ENCODE results near the gene RAD51B.

Gene RAD51B

DNA sequence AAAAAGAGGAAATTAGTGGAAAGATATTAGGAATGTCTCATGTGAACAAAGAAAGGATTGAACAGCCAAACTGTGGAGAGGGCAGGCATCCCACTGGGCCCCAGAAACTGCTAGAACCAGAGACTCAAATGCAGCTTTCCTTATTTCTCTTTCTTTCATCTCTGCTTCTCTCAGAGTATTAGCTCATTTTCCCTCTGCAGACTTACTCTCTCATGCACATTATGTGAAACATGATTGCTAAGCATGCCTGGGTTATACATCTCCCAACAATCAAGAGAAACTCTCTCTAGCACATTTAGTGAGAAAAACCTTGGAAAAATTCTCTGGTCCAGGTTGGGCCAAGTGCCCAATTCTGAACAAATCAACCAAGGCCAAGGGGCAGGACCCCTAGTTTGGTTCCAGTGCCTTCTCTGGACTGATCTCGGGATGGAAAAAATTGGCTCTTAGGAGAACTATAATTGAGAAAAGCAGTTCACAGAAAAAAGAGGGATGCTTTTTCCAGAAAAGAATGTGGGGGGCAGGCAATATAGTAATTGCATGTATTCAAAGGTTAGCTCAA lies 313.1 kb downstream of the RAD51B start:
- no peak overlapping the region for H3K27ac ChIP-seq
- no peak for DNase-seq (ENCODE audit: low read depth, low spot score)

GRCh38 chr14:68133856-68134255 lies 314.3 kb downstream of the RAD51B start:
- DNase-seq (ENCODE audit: low read depth, low spot score): no peak

GRCh38 chr14:68135028-68135427 lies 315.4 kb downstream of the RAD51B start:
- H3K27ac ChIP-seq: peak overlapping the region; percentile 77
- no peak for DNase-seq (ENCODE audit: low read depth, low spot score)

More at GRCh38 chr14:68133856-68134255, 314.3 kb downstream of the RAD51B start:
- H3K27ac ChIP-seq: no peak overlapping the region

DNA sequence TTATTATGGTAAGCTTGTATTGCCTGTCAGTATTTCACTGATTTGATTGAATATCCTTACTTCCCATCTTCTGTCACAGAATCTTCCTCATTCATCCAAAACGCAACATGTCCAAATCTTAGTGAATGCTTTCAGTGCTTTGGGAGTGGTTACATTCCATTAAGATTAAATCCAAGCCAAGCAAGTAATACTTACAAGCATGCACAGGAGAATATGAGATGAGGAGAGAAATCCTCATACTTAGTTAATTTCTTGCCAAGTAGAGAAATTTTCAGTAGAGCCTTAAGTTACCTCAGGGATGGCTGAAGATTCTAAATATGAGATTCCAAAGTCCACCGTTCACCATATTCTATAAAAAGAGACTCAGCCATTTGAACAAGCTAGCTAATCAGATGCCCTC lies 316.0 kb downstream of the RAD51B start:
- no peak for DNase-seq (ENCODE audit: low read depth, low spot score)
- peak overlapping the region; percentile 77 for H3K27ac ChIP-seq

DNA sequence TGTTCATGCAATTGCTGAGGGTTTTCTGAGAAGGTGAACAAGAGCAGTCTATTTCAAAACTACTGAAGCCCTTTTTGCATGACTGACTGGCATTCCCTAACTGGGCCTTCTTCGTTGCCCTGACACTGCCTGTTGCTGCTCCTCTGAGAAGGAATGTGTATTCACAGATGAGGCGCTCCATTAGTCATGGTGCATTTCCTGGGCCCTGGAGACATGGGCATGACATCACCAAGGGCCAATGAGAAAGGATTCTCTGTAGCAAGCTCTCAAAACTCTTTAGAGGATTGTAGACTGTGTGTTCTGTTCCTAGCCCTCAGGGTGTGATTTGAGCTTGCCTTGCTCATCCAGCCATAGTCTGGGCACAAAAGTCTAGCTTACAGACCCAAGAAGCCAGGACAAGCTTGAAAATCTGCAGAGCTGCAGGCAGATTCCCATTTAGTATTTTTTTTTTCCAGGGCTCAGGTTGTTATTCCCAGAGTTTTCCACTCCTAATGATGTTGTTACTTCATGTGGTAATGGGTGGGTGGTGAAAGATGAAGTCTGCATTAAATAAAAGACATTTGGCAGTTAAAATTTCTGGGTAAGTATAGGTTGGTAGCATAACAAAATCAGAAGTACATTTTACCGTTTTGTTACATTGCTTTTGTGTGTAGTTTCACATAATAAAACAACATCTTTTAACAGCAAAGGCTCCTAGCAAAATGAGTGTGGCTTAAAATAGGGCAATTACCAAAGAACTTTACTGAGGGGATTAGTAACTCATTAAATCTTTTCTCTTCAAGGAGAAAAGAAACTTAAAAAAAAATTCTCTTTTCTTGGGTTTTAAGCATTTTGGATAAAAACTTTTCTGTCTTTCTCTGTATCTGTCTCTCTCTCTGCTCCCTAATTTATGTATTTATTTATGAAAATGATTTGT lies 318.4 kb downstream of the RAD51B start:
- peak overlapping the region; percentile 91 for H3K27ac ChIP-seq
- peak; percentile 98 for DNase-seq (ENCODE audit: low read depth, low spot score)

DNA sequence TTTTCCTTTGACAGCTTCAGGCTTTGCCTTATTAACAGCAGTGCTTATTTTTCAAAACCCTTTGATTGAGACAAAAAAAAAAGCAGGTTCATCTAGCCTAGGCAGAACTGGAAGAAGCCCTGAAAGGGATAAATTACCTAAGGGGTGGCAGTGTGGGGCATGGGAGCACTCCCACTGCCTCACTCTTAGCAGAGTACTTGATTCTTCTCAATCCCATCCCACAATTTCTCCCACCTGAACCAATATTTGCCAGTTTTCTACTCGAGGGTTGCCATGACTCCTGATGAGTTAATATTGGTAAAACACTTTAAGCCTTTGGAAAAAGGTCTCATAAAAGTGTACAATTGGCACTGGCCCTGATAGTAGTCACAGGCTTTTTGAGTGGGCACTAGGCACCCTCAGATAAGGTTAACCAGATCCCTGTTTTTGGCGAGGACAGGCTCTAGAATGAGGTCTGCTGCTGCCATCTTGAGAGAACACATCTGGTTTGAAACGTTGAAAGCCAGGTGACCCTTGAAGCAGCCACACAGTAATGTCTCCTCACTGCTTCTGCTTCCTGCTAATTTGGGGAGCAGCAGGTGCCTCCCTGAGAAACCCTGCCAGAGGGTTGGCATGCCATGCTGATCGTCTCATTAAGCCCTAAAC lies 320.0 kb downstream of the RAD51B start:
- DNase-seq (ENCODE audit: low read depth, low spot score): no peak
- H3K27ac ChIP-seq: peak overlapping the region; percentile 91

DNA sequence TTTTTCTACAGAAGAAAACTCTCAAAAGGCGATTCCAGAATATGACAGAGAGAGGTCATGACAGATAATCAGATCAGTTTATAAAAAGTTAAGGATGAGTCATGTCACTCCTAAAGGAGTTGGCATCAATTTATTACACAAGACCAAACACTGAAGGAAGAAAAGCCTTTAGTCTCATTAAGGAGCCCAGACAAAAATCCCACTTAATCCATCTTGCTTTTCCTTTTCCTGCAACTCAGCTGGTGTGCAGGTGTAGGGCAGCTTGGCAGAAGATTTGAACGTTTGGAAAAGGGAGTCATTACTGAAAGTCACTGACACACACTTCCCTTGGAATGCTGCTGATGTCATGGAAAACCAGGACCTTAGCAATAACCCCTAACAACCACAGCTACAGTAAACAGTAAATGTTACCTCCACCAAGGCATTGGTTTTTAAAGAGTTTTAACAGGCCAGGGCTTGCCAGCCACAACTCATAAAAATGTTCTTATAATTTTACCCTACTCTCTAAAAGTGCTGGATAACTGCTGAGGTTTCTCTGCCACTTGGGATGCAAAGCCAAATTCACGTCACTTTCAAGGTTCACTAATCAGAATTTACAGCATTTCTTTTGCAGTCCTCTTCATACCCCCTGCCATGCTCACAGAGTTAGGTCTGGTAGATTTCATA lies 320.6 kb downstream of the RAD51B start:
- H3K27ac ChIP-seq: peak overlapping the region; percentile 91
- DNase-seq (ENCODE audit: low read depth, low spot score): peak; percentile 97

GRCh38 chr14:68140806-68141205 lies 321.2 kb downstream of the RAD51B start:
- DNase-seq (ENCODE audit: low read depth, low spot score): no peak
- peak overlapping the region; percentile 91 for H3K27ac ChIP-seq

GRCh38 chr14:68141281-68142088 lies 321.9 kb downstream of the RAD51B start:
- DNase-seq (ENCODE audit: low read depth, low spot score): no peak

DNA sequence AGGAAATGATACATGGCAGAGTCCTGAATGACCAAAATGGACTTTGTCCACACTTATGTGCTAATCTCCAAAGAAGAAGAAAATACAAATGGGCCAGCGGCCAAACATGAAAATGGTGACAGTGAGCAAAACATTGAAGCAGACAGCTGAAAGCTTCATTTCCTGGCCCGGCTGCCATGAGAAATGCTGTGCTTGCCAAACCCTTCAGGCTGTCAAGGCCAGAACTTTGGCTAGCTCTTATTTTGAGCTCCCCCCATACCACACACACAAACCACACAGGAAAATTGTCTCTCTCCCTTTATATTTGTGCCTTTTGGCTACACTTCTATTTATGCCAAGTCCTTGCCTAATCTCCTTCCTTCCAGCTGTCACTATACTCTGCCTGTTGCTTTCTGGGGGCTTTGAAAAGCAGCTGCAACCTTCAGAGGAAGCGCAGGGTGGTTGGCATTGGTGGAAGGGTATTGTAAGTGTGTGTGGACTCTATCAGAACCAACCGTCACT lies 323.8 kb downstream of the RAD51B start:
- H3K27ac ChIP-seq: peak overlapping the region; percentile 91
- DNase-seq (ENCODE audit: low read depth, low spot score): no peak

More at GRCh38 chr14:68141281-68142088, 321.9 kb downstream of the RAD51B start:
- peak overlapping the region; percentile 91 for H3K27ac ChIP-seq

- DNase-seq (ENCODE audit: low read depth, low spot score): no peak
- peak overlapping the region; percentile 91 for H3K27ac ChIP-seq
These were observed 324.6 kb downstream of the RAD51B start for GRCh38 chr14:68144051-68144681.

DNA sequence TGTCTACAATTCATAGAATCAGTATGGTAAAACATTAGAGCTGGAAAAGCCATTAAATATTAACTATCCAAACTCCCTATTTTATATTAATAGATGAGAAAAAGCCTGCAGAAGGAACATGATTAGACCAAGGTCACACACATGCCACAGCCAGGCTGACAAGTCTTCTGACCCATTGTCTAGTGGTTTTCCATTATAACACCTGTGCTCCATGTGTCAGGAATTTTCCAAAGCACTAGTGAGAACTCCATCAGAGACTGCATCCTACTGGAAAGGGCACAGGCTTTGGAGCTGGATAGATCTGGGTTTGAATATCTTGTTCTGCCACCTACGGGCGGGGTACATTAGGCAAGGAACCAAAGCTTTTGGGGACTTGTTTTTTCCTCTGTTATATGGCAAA lies 325.5 kb downstream of the RAD51B start:
- peak overlapping the region; percentile 91 for H3K27ac ChIP-seq
- no peak for DNase-seq (ENCODE audit: low read depth, low spot score)

GRCh38 chr14:68145539-68145938 lies 326.0 kb downstream of the RAD51B start:
- peak overlapping the region; percentile 91 for H3K27ac ChIP-seq
- DNase-seq (ENCODE audit: low read depth, low spot score): no peak

GRCh38 chr14:68146818-68147217 lies 327.2 kb downstream of the RAD51B start:
- no peak for DNase-seq (ENCODE audit: low read depth, low spot score)
- H3K27ac ChIP-seq: peak overlapping the region; percentile 91

GRCh38 chr14:68147303-68147702 lies 327.7 kb downstream of the RAD51B start:
- peak overlapping the region; percentile 91 for H3K27ac ChIP-seq
- no peak for DNase-seq (ENCODE audit: low read depth, low spot score)

GRCh38 chr14:68148276-68148675 lies 328.7 kb downstream of the RAD51B start:
- H3K27ac ChIP-seq: peak overlapping the region; percentile 91
- DNase-seq (ENCODE audit: low read depth, low spot score): no peak

GRCh38 chr14:68148763-68149162 lies 329.2 kb downstream of the RAD51B start:
- no peak for DNase-seq (ENCODE audit: low read depth, low spot score)
- peak overlapping the region; percentile 91 for H3K27ac ChIP-seq

GRCh38 chr14:68153275-68153674 lies 333.7 kb downstream of the RAD51B start:
- DNase-seq (ENCODE audit: low read depth, low spot score): no peak
- H3K27ac ChIP-seq: no peak overlapping the region

DNA sequence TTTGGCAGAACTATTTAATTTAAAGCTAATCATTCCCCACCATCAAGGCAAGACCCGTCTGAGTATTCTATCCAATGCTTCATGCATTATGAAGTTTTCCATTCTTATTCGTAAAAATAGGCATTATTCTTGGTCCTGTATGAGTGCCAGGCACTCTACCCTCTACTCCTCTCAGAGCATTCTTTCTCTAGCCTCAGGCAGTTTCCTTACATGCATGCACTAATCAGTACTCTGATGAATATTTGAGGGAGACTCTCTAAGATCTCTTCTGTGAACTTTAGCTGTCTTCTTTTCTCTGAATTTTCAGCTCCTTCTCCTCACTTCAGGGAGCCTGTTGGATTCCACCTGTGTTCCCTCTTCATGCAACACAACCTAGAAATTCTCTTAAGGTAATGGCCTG lies 334.7 kb downstream of the RAD51B start:
- DNase-seq (ENCODE audit: low read depth, low spot score): no peak
- H3K27ac ChIP-seq: no peak overlapping the region

Measured in epithelial cell of prostate (primary cell).